ENCODE data around the gene CLPSL1. TPM values are rescaled to one million over a fixed set of nuclear protein-coding genes. Genes with fewer than 3 reads are reported as not detected.

CLPSL1 gene
- total RNA-seq, 1 donor from 2014 or later: not detected

- Mint-ChIP-seq H3K9me3 (ENCODE audit: unreplicated experiment) (no peaks in the 10 kb centered on the region), H3K4me1 (ENCODE audit: unreplicated experiment) (no peaks in the 10 kb centered on the region), H3K27ac (ENCODE audit: unreplicated experiment) (no peak overlapping the region), H3K36me3 (ENCODE audit: low read depth, unreplicated experiment) (no peaks in the 10 kb centered on the region), H3K27me3 (ENCODE audit: unreplicated experiment) (peaks cover 10% of the 10 kb centered on the region), H3K4me3 (ENCODE audit: unreplicated experiment) (no peak overlapping the region)
- no peak for DNase-seq (ENCODE audit: low spot score)
- TF ChIP-seq CTCF (IDR thresholded peaks at IDR 0.05; ENCODE audit: unreplicated experiment): no peak
These were observed 6.6 kb upstream of the CLPSL1 start for GRCh38 chr6:35774116-35774794.

GRCh38 chr6:35775031-35775430 lies 5.8 kb upstream of the CLPSL1 start:
- no peak overlapping the region for H3K4me3 Mint-ChIP-seq (ENCODE audit: unreplicated experiment)
- H3K27me3 Mint-ChIP-seq (ENCODE audit: unreplicated experiment): peaks cover 10% of the 10 kb centered on the region
- no peak for DNase-seq (ENCODE audit: low spot score)
- no peaks in the 10 kb centered on the region for H3K36me3 Mint-ChIP-seq (ENCODE audit: low read depth, unreplicated experiment)
- no peaks in the 10 kb centered on the region for H3K4me1 Mint-ChIP-seq (ENCODE audit: unreplicated experiment)
- no peak overlapping the region for H3K27ac Mint-ChIP-seq (ENCODE audit: unreplicated experiment)
- no peaks in the 10 kb centered on the region for H3K9me3 Mint-ChIP-seq (ENCODE audit: unreplicated experiment)
- no peak for TF ChIP-seq CTCF (IDR thresholded peaks at IDR 0.05; ENCODE audit: unreplicated experiment)

- Mint-ChIP-seq H3K4me3 (ENCODE audit: unreplicated experiment) (peak within 1 kb of the TSS; percentile 57), H3K36me3 (ENCODE audit: low read depth, unreplicated experiment) (no peaks in the 10 kb centered on the region), H3K9me3 (ENCODE audit: unreplicated experiment) (no peaks in the 10 kb centered on the region), H3K4me1 (ENCODE audit: unreplicated experiment) (no peaks in the 10 kb centered on the region), H3K27ac (ENCODE audit: unreplicated experiment) (no peak within 1 kb of the TSS), H3K27me3 (ENCODE audit: unreplicated experiment) (peaks cover 10% of the 10 kb centered on the region)
- DNase-seq (ENCODE audit: low spot score): no peak
- TF ChIP-seq CTCF (IDR thresholded peaks at IDR 0.05; ENCODE audit: unreplicated experiment): no peak
These were observed 4.2 kb upstream of the CLPSL1 start, which contains the start of gene CLPSL2 for GRCh38 chr6:35776364-35777215. CLPSL2 (plus strand) TSS chr6:35776598; CDS start chr6:35776619, 21 bp downstream.

GRCh38 chr6:35777356-35778102 lies 3.3 kb upstream of the CLPSL1 start:
- no peak overlapping the region for H3K4me3 Mint-ChIP-seq (ENCODE audit: unreplicated experiment)
- no peaks in the 10 kb centered on the region for H3K36me3 Mint-ChIP-seq (ENCODE audit: low read depth, unreplicated experiment)
- no peak for DNase-seq (ENCODE audit: low spot score)
- H3K4me1 Mint-ChIP-seq (ENCODE audit: unreplicated experiment): no peaks in the 10 kb centered on the region
- no peaks in the 10 kb centered on the region for H3K9me3 Mint-ChIP-seq (ENCODE audit: unreplicated experiment)
- peaks cover 10% of the 10 kb centered on the region for H3K27me3 Mint-ChIP-seq (ENCODE audit: unreplicated experiment)
- no peak for TF ChIP-seq CTCF (IDR thresholded peaks at IDR 0.05; ENCODE audit: unreplicated experiment)
- no peak overlapping the region for H3K27ac Mint-ChIP-seq (ENCODE audit: unreplicated experiment)

All from endothelial cell (in vitro differentiated cells).